Measurements from ENCODE around the gene CYP1A2. TPM values are rescaled to one million over a fixed set of nuclear protein-coding genes. Genes with fewer than 3 reads are reported as not detected.

CYP1A2 gene
- total RNA-seq, 2 experiments from 2014 or later = not detected

DNA sequence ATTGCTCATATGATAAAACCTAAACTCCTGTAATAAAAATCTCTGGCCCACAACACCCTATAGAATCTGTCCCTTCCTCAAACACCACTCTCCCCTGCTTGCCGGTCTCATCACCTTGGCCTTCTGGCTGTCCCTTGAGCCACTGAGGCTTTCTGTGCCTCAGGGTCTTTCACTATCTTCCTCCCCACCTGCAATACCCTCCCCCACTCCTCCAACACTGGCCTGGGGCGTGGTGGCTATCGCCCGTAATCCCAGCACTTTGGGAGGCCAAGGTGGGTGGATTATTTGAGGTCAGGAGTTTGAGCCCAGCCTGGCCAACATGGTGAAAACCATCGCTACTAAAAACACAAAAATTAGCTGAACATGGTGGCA lies 29.9 kb downstream of the CYP1A2 start:
- Histone ChIP-seq H3K4me1 (ENCODE audit: insufficient read depth, low read length, poor library complexity, severe bottlenecking) (peaks cover 74% of the 10 kb centered on the region), H3K9me2 (ENCODE audit: insufficient read depth, low read length) (no peaks in the 10 kb centered on the region), H3K79me2 (ENCODE audit: insufficient read depth, low read depth, low read length) (peaks cover 42% of the 10 kb centered on the region), H4K20me1 (ENCODE audit: insufficient read depth, low read length) (no peaks in the 10 kb centered on the region), H3K27ac (ENCODE audit: low read depth, low read length, poor library complexity, severe bottlenecking) (peak overlapping the region; percentile 99), H2AFZ (ENCODE audit: low read length) (no peak overlapping the region), H3K4me3 (ENCODE audit: low read depth, low read length, poor library complexity, severe bottlenecking) (peak overlapping the region; percentile 49), H3K4me2 (ENCODE audit: low read length) (peak overlapping the region; percentile 77), H3K9me3 (ENCODE audit: low read length) (no peaks in the 10 kb centered on the region), H3K36me3 (ENCODE audit: insufficient read depth, low read length) (peaks cover 12% of the 10 kb centered on the region)
- TF ChIP-seq, protein P1, sequence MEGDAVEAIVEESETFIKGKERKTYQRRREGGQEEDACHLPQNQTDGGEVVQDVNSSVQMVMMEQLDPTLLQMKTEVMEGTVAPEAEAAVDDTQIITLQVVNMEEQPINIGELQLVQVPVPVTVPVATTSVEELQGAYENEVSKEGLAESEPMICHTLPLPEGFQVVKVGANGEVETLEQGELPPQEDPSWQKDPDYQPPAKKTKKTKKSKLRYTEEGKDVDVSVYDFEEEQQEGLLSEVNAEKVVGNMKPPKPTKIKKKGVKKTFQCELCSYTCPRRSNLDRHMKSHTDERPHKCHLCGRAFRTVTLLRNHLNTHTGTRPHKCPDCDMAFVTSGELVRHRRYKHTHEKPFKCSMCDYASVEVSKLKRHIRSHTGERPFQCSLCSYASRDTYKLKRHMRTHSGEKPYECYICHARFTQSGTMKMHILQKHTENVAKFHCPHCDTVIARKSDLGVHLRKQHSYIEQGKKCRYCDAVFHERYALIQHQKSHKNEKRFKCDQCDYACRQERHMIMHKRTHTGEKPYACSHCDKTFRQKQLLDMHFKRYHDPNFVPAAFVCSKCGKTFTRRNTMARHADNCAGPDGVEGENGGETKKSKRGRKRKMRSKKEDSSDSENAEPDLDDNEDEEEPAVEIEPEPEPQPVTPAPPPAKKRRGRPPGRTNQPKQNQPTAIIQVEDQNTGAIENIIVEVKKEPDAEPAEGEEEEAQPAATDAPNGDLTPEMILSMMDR (conservative IDR thresholded peaks at IDR 0.05; ENCODE audit: low read length) = no peak
- TF ChIP-seq EZH2phosphoT487 (IDR thresholded peaks at IDR 0.05; ENCODE audit: borderline replicate concordance, low read depth, low read length) = no peak
- CTCF ChIA-PET (ENCODE audit: unreplicated experiment) = interaction anchor here (0.7 to 4.5 kb wide), 6 partner anchors 9 to 42 kb away, joined by 3 to 40 read pairs (median 5); no protein-coding TSS in a partner anchor
- DNase-seq (ENCODE audit: low spot score) = no peak
- POLR2A ChIA-PET = interaction anchor here (0.6 to 11.4 kb wide), 10 partner anchors 10 to 854 kb away, joined by 3 to 221 read pairs (median 5); no protein-coding TSS in a partner anchor
- BruUV-seq (replicated peaks) = no TSS peak
- intact Hi-C loops (cut with micrococcal nuclease; ENCODE audit: unreplicated experiment) = no loop called here

DNA sequence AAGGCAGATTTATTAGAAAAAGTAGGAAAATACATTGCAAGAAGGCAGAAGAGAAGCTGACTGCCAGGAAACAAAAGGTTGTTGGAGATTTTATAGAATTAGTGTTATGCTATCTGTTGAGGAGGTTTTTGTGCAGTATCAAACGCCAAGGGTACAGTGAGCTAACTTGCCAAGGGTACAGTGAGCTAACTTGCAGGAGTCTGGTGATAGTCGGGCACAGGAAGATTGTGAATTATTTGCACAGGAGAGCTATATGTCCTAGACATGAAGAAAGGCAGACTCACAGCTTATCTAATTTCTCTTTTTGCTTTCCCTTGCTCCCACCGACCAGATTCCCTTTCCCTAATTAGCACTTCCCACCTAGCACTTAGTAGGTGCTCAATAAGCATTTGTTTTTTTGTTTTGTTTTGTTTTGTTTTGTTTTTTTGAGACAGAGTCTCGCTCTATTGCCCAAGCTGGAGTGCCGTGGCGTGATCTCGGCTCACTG lies 30.6 kb downstream of the CYP1A2 start:
- CTCF ChIA-PET (ENCODE audit: unreplicated experiment) = interaction anchor here (0.7 to 4.5 kb wide), 6 partner anchors 9 to 42 kb away, joined by 3 to 40 read pairs (median 4); no protein-coding TSS in a partner anchor
- intact Hi-C loops (cut with micrococcal nuclease; ENCODE audit: unreplicated experiment) = no loop called here
- BruUV-seq (replicated peaks) = no TSS peak

More for the DNA sequence above, 30.6 kb downstream of the CYP1A2 start:
- DNase-seq (ENCODE audit: low spot score) = no peak
- peaks cover 73% of the 10 kb centered on the region for H3K4me1 ChIP-seq (ENCODE audit: insufficient read depth, low read length, poor library complexity, severe bottlenecking)
- peak overlapping the region; percentile 99 for H3K27ac ChIP-seq (ENCODE audit: low read depth, low read length, poor library complexity, severe bottlenecking)
- peak overlapping the region; percentile 77 for H3K4me2 ChIP-seq (ENCODE audit: low read length)
- no peak overlapping the region for H3K4me3 ChIP-seq (ENCODE audit: low read depth, low read length, poor library complexity, severe bottlenecking)
- no peak overlapping the region for H2AFZ ChIP-seq (ENCODE audit: low read length)
- H3K9me3 ChIP-seq (ENCODE audit: low read length) = no peaks in the 10 kb centered on the region
- peaks cover 48% of the 10 kb centered on the region for H3K79me2 ChIP-seq (ENCODE audit: insufficient read depth, low read depth, low read length)
- POLR2A ChIA-PET = interaction anchor here (0.6 to 11.4 kb wide), 5 partner anchors 10 to 42 kb away, joined by 3 to 221 read pairs (median 8); no protein-coding TSS in a partner anchor
- no peak for TF ChIP-seq EZH2phosphoT487 (IDR thresholded peaks at IDR 0.05; ENCODE audit: borderline replicate concordance, low read depth, low read length)
- TF ChIP-seq, protein P1 (conservative IDR thresholded peaks at IDR 0.05; ENCODE audit: low read length) = no peak
- no peaks in the 10 kb centered on the region for H4K20me1 ChIP-seq (ENCODE audit: insufficient read depth, low read length)
- H3K9me2 ChIP-seq (ENCODE audit: insufficient read depth, low read length) = no peaks in the 10 kb centered on the region
- peaks cover 17% of the 10 kb centered on the region for H3K36me3 ChIP-seq (ENCODE audit: insufficient read depth, low read length)

Data from OCI-LY7 (cell line).